Measurements from ENCODE around the gene PTPRD.

GRCh38 chr9:8644571-8644970, 1968.2 kb downstream of the PTPRD start:
- TF ChIP-seq EZH2phosphoT487 (IDR thresholded peaks at IDR 0.05; ENCODE audit: borderline replicate concordance, low read length) (no peak), CTCF (IDR thresholded peaks at IDR 0.05; ENCODE audit: low read depth, low read length, poor library complexity, severe bottlenecking) (no peak)

Data from DOHH2 (cell line).